Neural cell (in vitro differentiated cells): ENCODE measurements around the gene PRKCA.
"Not testable (repeated sequence)": the region's sequence is repeated elsewhere in the genome, so short reads cannot be mapped to it uniquely, and the experiment has no call there.

ENCODE experiments used
- EP300 ChIP-seq: fragments of 450-650 bp; conservative IDR thresholded peaks from 2 replicates; pipeline ENCODE4 v1.6.1; 2014; ENCODE audit warnings: antibody characterized with exemption, mild to moderate bottlenecking, moderate library complexity; ENCODE audit not compliant: poor library complexity, severe bottlenecking
- TF ChIP-seq, protein P1 (sequence below): fragments of 450-650 bp; IDR thresholded peaks from 2 replicates; pipeline ENCODE4 v1.5.1; 2014; ENCODE audit warnings: antibody characterized with exemption, mild to moderate bottlenecking, moderate library complexity; ENCODE audit not compliant: poor library complexity, severe bottlenecking

DNA sequence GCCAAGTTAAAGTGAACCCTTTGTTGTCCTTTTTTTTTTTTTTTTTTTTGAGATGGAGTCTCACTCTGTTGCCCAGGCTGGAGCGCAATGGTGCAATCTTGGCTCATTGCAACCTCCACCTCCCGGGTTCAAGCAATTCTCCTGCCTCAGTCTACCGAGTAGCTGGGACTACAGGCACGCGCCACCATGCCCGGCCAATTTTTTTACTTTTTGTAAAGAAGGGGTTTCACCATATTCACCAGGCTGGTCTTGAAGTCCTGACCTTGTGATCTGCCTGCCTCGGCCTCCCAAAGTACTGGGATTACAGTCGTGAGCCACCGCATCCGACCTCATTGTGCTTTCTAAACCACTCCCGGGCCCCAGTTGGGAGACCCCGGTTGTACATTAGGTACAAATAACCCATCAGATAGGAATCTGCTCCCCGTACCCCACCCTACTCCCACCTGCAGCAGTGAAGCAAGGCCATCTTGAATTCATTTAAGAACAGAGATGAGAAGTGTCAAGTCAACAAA lies 410.7 kb downstream of the PRKCA start:
- TF ChIP-seq EP300: not testable (repeated sequence)
- TF ChIP-seq, protein P1, sequence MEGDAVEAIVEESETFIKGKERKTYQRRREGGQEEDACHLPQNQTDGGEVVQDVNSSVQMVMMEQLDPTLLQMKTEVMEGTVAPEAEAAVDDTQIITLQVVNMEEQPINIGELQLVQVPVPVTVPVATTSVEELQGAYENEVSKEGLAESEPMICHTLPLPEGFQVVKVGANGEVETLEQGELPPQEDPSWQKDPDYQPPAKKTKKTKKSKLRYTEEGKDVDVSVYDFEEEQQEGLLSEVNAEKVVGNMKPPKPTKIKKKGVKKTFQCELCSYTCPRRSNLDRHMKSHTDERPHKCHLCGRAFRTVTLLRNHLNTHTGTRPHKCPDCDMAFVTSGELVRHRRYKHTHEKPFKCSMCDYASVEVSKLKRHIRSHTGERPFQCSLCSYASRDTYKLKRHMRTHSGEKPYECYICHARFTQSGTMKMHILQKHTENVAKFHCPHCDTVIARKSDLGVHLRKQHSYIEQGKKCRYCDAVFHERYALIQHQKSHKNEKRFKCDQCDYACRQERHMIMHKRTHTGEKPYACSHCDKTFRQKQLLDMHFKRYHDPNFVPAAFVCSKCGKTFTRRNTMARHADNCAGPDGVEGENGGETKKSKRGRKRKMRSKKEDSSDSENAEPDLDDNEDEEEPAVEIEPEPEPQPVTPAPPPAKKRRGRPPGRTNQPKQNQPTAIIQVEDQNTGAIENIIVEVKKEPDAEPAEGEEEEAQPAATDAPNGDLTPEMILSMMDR: not testable (repeated sequence)
